ENCODE measurements around the gene POLA1.

Gene POLA1

DNA sequence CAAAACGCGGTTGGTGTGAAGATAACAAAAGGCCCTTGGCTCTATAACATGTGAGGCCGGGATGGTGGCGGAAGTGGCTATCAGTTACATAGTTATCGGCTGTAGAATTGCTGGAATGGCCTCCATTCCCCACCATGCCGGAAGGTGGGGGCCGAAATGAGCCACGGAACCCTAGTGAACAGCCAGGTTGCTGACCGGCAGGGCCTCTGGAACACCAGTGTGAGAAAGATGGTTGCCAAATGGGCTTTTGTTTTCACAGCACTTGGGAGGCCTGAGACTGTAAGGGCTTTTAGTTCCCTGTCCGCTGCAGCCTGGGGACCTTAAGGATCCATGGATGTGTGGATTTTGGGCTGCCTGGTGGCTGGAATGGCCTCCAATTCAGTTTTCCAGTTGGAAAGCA is 345.3 kb downstream of the POLA1 start:
- DNase-seq (ENCODE audit: low spot score) = no peak
- TF ChIP-seq, protein P1, sequence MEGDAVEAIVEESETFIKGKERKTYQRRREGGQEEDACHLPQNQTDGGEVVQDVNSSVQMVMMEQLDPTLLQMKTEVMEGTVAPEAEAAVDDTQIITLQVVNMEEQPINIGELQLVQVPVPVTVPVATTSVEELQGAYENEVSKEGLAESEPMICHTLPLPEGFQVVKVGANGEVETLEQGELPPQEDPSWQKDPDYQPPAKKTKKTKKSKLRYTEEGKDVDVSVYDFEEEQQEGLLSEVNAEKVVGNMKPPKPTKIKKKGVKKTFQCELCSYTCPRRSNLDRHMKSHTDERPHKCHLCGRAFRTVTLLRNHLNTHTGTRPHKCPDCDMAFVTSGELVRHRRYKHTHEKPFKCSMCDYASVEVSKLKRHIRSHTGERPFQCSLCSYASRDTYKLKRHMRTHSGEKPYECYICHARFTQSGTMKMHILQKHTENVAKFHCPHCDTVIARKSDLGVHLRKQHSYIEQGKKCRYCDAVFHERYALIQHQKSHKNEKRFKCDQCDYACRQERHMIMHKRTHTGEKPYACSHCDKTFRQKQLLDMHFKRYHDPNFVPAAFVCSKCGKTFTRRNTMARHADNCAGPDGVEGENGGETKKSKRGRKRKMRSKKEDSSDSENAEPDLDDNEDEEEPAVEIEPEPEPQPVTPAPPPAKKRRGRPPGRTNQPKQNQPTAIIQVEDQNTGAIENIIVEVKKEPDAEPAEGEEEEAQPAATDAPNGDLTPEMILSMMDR (IDR thresholded peaks at IDR 0.05; ENCODE audit: extremely low read depth, missing control alignments) = no peak

DNA sequence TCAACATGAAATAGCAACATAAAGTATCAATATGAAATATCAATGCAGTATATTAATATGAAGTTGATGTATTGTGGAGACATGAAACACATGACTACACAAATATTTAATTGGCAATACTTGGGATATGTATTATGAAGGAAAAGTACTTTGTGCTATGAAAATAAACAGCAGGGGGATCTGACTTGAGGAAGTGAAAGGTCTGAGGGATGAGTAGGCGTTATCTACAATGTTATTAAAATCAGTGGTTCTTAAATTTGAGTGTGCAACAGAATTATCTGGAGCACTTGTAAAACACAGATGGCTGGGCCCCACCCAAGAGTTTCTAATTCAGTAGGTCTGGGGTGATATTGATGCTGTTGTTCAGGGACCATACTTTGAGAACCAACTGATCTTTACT is 349.5 kb downstream of the POLA1 start:
- DNase-seq (ENCODE audit: low spot score) = no peak
- TF ChIP-seq, protein P1 (IDR thresholded peaks at IDR 0.05; ENCODE audit: extremely low read depth, missing control alignments) = no peak

Data from GM20000 (cell line).